ENCODE data around the gene TLR3. TPM values are rescaled to one million over a fixed set of nuclear protein-coding genes. Genes with fewer than 3 reads are reported as not detected.

The TLR3 gene
- 1.5 and 1.8 TPM in 2 replicates for total RNA-seq

GRCh38 chr4:186068581-186069348 is at the start of gene TLR3:
TLR3 (plus strand) TSS chr4:186069156; CDS start chr4:186076620, 7,464 bp downstream.

GRCh38 chr4:186104114-186104889 is 35.3 kb downstream of the TLR3 start, which contains the start of gene FAM149A:
FAM149A (plus strand) TSS chr4:186104704.

Other genes with a start within 250 kb of the TLR3 start
- 4.5 and 5.2 TPM in 2 replicates for gene FAM149A, start 35.5 kb downstream of the TLR3 start, total RNA-seq
- 10.9 and 17.4 TPM in 2 replicates for gene CYP4V2, start 122.4 kb downstream of the TLR3 start, total RNA-seq
- gene KLKB1, start 158.4 kb downstream of the TLR3 start, total RNA-seq = not detected in 2 replicates
- gene F11, start 197.0 kb downstream of the TLR3 start, total RNA-seq = not detected in 2 replicates

Data from uterine smooth muscle cell (primary cell).